Esophagus muscularis mucosa (tissue), 4 donors: Measurements from ENCODE around the gene BOLA2. TPM values are rescaled to one million over a fixed set of nuclear protein-coding genes. Genes with fewer than 3 reads are reported as not detected.
"Not testable (repeated sequence)": the region's sequence is repeated elsewhere in the genome, so short reads cannot be mapped to it uniquely, and the experiment has no call there.

Source experiments
- DNase-seq: peaks from one replicate; pipeline ENCODE4 v3.0.0-alpha.2; 2017; ENCODE audit errors: extremely low spot score
- H3K27ac ChIP-seq, 4 donors: fragments of 200-600 bp; sonication (generic); replicated peaks in 1 of 4; 1 replicate in 3 of 4; 2 replicates in 1 of 4; pipeline ENCODE4 v1.5.1; 2016 to 2019; ENCODE audit warnings: mild to moderate bottlenecking in 1 of 4
- H3K27me3 ChIP-seq, 4 donors: fragments of 200-600 bp; sonication (generic); one replicate each; pipeline versions ENCODE4 v1.5.1 to v1.6.0; 2016 to 2019
- H3K36me3 ChIP-seq, 4 donors: fragments of 200-600 bp; sonication (generic); one replicate each; pipeline ENCODE4 v1.5.1; 2016 to 2019
- H3K4me1 ChIP-seq, 4 donors: fragments of 200-600 bp; sonication (generic); one replicate each; pipeline ENCODE4 v1.5.1; 2016 to 2019
- H3K4me3 ChIP-seq, 4 donors: fragments of 200-600 bp; sonication (generic); 1 replicate in 2 of 4; 2 replicates in 2 of 4; pipeline ENCODE4 v1.5.1; 2016 to 2019; ENCODE audit warnings: mild to moderate bottlenecking in 4 of 4, moderate library complexity in 1 of 4
- H3K9me3 ChIP-seq, 4 donors: fragments of 200-600 bp; sonication (generic); 1 replicate in 3 of 4; 2 replicates in 1 of 4; pipeline ENCODE4 v1.5.1; 2016 to 2019
- WGBS: methylation state at CpG from one replicate; pipeline ENCODE4 v1.1.5; 2018; 5-methylcytosine and 5-hydroxymethylcytosine counted together
- intact Hi-C: fragments of 100-400 bp; cut with DNase I; formaldehyde crosslinking; loops from one replicate; pipeline ENCODE4 v1.15.1; 2023
- small RNA-seq, 3 donors: library from RNA; depleted of rRNA; stranded (forward); fragments of <200 nt; gene quantifications; one replicate each; pipeline ENCODE3, GENCODE V24; 2016
- total RNA-seq, 4 donors: library from RNA; depleted of rRNA; stranded (reverse); fragments of >200 nt; gene quantifications; one replicate each; pipeline versions ENCODE4 v1.1.0 to v1.2.1, GENCODE V29; 2016

Gene BOLA2
- total RNA-seq, 4 donors from 2014 or later: 8.3 to 12.1 (median 10.2) TPM

- 91% methylated on average over 3 of the region's 3 CpGs for WGBS
- H3K36me3 ChIP-seq, H3K27me3 ChIP-seq, H3K27ac ChIP-seq, intact Hi-C loops, H3K4me3 ChIP-seq, DNase-seq, H3K9me3 ChIP-seq, H3K4me1 ChIP-seq: not testable (repeated sequence)
These were observed 28.8 kb downstream of the BOLA2 start for GRCh38 chr16:29425390-29425789.

- H3K4me3 ChIP-seq, H3K27ac ChIP-seq, intact Hi-C loops, H3K9me3 ChIP-seq, H3K36me3 ChIP-seq, DNase-seq, H3K4me1 ChIP-seq, H3K27me3 ChIP-seq: not testable (repeated sequence)
- 100% methylated on average over 2 of the region's 2 CpGs for WGBS
These were observed 30.6 kb downstream of the BOLA2 start for GRCh38 chr16:29423587-29423986.

- H3K27me3 ChIP-seq, H3K9me3 ChIP-seq, DNase-seq, H3K4me3 ChIP-seq, H3K4me1 ChIP-seq, intact Hi-C loops, H3K27ac ChIP-seq: not testable (repeated sequence)
- whole genome bisulfite sequencing: 57% methylated on average over 7 of the region's 7 CpGs
- H3K36me3 ChIP-seq: peaks cover 0 to 10% (median 6%) of the 10 kb centered on the region in 4 donors
These were observed 48.9 kb downstream of the BOLA2 start for GRCh38 chr16:29405249-29405648.

Small RNAs within 50 kb of the gene (small RNA-seq; reads per million reads assigned to genes)
- 0 reads per million in 3 donors for gene AC133555.2

Other genes starting within 250 kb of the BOLA2 start
- gene NPIPB11, start 47.6 kb downstream of the BOLA2 start, total RNA-seq: under 1 TPM; under 0.01 to 0.71 (median 0.33) TPM
- 10 to 100 TPM in 3 of 4 donors, 1 to 10 TPM in 1; 2.5 to 30.2 (median 13.6) TPM for gene SLX1B, start 182 bp upstream of the BOLA2 start, total RNA-seq
- gene SULT1A4, start 5.6 kb upstream of the BOLA2 start, total RNA-seq: 10 to 100 TPM in 1 of 4 donors, 1 to 10 TPM in 3; 5.8 to 10.6 (median 7.6) TPM
- 10 to 100 TPM; 16.0 to 50.7 (median 19.7) TPM for gene NPIPB12, start 52.1 kb upstream of the BOLA2 start, total RNA-seq
- 1 to 10 TPM; 1.1 to 4.2 (median 2.6) TPM for gene SPN, start 208.9 kb upstream of the BOLA2 start, total RNA-seq
- gene QPRT, start 224.8 kb upstream of the BOLA2 start, total RNA-seq: 1 to 10 TPM; 1.7 to 5.1 (median 2.7) TPM